Right atrium auricular region (tissue), 2 donors: ENCODE results near the gene ZNF174. TPM values are rescaled to one million over a fixed set of nuclear protein-coding genes. Genes with fewer than 3 reads are reported as not detected.
A peak's percentile ranks its signal among the peaks of the same experiment; 100 is the strongest.

Experiments
- DNase-seq: peaks from one replicate; pipeline ENCODE4 v3.0.0-alpha.2; 2019; ENCODE audit warnings: low spot score
- H3K27ac ChIP-seq, 2 donors: fragments of 200-600 bp; sonication (generic); 1 replicate in 1 of 2; 2 replicates in 1 of 2; pipeline ENCODE4 v1.5.1; 2016 to 2019
- H3K27me3 ChIP-seq, 2 donors: fragments of 200-600 bp; sonication (generic); one replicate each; pipeline versions ENCODE4 v1.5.1 to v1.6.0; 2017 to 2019
- H3K36me3 ChIP-seq: fragments of 200-600 bp; sonication (generic); one replicate; pipeline ENCODE4 v1.5.1; 2016
- H3K4me1 ChIP-seq, 2 donors: fragments of 200-600 bp; sonication (generic); one replicate each; pipeline versions ENCODE4 v1.5.1 to v1.6.0; 2017 to 2019
- H3K4me3 ChIP-seq, 2 donors: fragments of 200-600 bp; sonication (generic); 1 replicate in 1 of 2; 2 replicates in 1 of 2; pipeline ENCODE4 v1.5.1; 2017 to 2019; ENCODE audit warnings: mild to moderate bottlenecking in 1 of 2, moderate library complexity in 1 of 2
- H3K9me3 ChIP-seq, 2 donors: fragments of 200-600 bp; sonication (generic); one replicate each; pipeline ENCODE4 v1.5.1; 2019
- CTCF ChIP-seq, 2 donors: fragments of 200-600 bp; sonication (generic); IDR thresholded peaks; one replicate each; pipeline ENCODE4 v1.5.1; 2019; ENCODE audit warnings: antibody characterized with exemption in 2 of 2
- total RNA-seq, 2 donors: library from RNA; depleted of rRNA; stranded (reverse); fragments of >200 nt; gene quantifications; one replicate each; pipeline ENCODE4 v1.1.0, GENCODE V29; 2016

Gene ZNF174
- total RNA-seq, 2 donors from 2014 or later, result 10.2 to 16.5 TPM

GRCh38 chr16:3458852-3459361 is 57.9 kb downstream of the ZNF174 start:
- Histone ChIP-seq H3K27ac (peak overlapping the region; percentile 97 to 99), H3K4me1 (peaks cover 0 to 75% of the 10 kb centered on the region in 2 donors), H3K27me3 (no peaks in the 10 kb centered on the region), H3K9me3 (no peaks in the 10 kb centered on the region), H3K4me3 (peak overlapping the region; percentile 84 to 90), H3K36me3 (no peaks in the 10 kb centered on the region)
- no peak for DNase-seq
- no peak for TF ChIP-seq CTCF (IDR thresholded peaks at IDR 0.05)

Other genes starting within 250 kb of the ZNF174 start
- not detected for gene OR1F1, start 213.0 kb upstream of the ZNF174 start, total RNA-seq
- 1 to 10 TPM; 3.2 to 4.9 TPM for gene ZNF200, start 166.1 kb upstream of the ZNF174 start, total RNA-seq
- 1 to 10 TPM in 1 of 2 donors, under 1 TPM in 1; 0.82 to 2.2 TPM for gene MEFV, start 144.6 kb upstream of the ZNF174 start, total RNA-seq
- gene ZNF263, start 117.7 kb upstream of the ZNF174 start, total RNA-seq, result 10 to 100 TPM; 11.0 to 18.0 TPM
- 1 to 10 TPM; 5.0 to 5.4 TPM for gene TIGD7, start 95.8 kb upstream of the ZNF174 start, total RNA-seq
- gene ZNF75A, start 95.7 kb upstream of the ZNF174 start, total RNA-seq, result 10 to 100 TPM; 15.5 to 20.1 TPM
- gene OR2C1, start 45.3 kb upstream of the ZNF174 start, total RNA-seq, result under 1 TPM in 1 of 2 donors, not detected in 1; 0.56 TPM
- gene ZSCAN32, start 211 bp upstream of the ZNF174 start, total RNA-seq, result 1 to 10 TPM; 4.2 to 9.4 TPM
- gene ZNF597, start 42.3 kb downstream of the ZNF174 start, total RNA-seq, result 1 to 10 TPM; 1.3 to 2.2 TPM
- gene NAA60, start 42.5 kb downstream of the ZNF174 start, total RNA-seq, result 10 to 100 TPM; 28.1 to 29.1 TPM
- gene C16orf90, start 94.3 kb downstream of the ZNF174 start, total RNA-seq, result not detected
- gene CLUAP1, start 99.8 kb downstream of the ZNF174 start, total RNA-seq, result 10 to 100 TPM in 1 of 2 donors, 1 to 10 TPM in 1; 8.8 to 10.9 TPM
- gene NLRC3, start 176.2 kb downstream of the ZNF174 start, total RNA-seq, result 1 to 10 TPM in 1 of 2 donors, under 1 TPM in 1; 0.85 to 1.1 TPM
- 1 to 10 TPM; 1.9 to 2.4 TPM for gene SLX4, start 210.4 kb downstream of the ZNF174 start, total RNA-seq